ENCODE data around the gene RHEX.
"Not testable (repeated sequence)": the region's sequence is repeated elsewhere in the genome, so short reads cannot be mapped to it uniquely, and the experiment has no call there.

RHEX gene, protein sequence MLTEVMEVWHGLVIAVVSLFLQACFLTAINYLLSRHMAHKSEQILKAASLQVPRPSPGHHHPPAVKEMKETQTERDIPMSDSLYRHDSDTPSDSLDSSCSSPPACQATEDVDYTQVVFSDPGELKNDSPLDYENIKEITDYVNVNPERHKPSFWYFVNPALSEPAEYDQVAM

DNA sequence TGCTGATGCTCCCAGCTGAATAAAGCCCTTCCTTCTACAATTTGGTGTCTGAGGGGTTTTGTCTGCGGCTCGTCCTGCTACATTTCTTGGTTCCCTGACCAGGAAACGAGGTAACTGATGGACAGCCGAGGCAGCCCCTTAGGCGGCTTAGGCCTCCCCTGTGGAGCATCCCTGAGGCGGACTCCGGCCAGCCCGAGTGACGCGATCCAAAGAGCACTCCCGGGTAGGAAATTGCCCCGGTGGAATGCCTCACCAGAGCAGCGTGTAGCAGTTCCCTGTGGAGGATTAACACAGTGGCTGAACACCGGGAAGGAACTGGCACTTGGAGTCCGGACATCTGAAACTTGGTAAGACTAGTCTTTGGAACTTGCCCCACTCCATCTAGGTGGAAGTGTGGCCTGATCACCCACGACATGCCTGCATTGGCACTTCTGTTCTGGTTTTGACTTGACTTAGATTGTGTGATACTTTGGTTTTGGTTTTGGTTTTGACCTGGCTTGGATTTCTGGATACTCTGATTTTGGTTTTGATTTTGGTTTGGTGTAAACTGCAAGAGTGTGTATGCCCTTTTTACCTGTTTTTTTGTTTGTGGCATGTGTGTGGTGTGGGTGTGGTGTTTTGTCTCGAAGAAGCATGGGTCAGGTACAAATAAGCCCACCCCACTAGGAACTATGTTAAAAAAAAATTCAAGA, at the start of gene RHEX:
TSS of gene RHEX (plus strand) at position 255 of the 692 bp plus-strand sequence. CDS start 44,656 bp downstream, outside the sequence.
- not testable (repeated sequence) for DNase-seq (ENCODE audit: low read depth in 2 of 2, low spot score in 1 of 2)

DNA sequence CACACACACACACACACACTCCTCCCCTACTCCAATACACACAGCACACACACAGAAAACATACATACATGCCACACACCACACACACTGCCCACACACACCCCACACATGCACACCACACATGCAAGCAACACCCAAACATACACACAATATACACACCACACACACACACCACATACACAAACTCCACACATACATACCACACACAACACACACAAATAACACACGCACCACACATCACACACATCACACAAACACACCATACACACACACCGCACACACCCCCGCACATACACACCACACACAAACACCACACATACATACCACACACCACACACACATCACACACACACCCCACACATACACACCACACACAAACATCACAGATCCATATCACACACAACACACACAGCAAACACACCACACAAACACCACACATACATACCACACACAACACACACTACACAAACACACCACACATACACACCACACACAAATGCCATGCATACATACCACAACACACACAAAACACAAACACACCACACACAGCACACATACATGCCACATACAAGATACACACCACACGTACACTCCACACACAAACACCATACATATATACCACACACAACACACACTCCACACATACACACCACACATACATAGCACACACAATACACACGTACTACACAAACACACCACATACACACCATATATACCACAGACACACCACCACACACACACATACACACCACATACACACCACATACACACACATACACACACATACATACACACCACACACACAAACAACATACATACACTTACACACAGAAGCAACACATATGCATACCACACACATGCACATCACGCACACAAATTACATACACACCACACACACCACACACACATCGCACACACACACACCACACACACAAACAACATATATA, 48.8 kb upstream of the RHEX start:
- no peak for DNase-seq (ENCODE audit: low read depth in 2 of 2, low spot score in 1 of 2)

DNA sequence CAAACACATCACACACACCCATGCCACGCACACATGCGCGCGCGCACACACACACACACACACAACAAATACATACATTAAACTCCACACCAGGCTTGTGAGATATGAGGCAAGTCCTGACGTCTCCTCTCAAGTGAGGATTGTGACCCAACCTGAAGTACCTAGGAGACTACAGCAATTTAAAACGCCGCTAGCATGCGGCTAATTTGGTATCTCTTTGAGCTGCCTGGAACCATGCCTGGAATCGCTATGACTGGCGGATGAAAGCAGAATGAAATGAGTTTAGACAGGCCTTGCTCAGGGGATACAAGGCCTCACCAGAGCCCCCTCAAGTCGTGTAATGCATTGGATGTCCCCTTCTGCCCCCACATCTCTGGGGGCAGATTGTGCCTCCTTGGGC, 48.1 kb upstream of the RHEX start:
- no peak for DNase-seq (ENCODE audit: low read depth in 2 of 2, low spot score in 1 of 2)

DNA sequence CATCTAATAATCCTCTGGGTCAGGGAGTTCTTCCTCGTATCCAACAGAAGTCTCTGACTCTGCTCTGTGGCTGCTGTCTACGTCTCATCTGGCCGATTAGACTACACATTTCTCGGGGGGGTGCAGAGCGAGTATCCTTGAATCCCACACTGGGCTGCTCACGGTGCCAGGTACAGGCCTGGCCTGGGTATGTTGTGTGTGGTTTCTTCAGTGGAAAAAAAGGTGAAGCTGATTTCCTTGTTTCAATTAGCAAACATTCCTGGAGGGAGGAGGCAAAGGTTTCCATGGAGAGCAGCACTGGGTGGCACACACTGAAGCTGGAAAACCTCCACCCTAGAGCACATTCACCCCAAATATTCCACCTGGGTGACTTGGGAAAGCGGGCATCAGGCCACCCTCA, 47.7 kb upstream of the RHEX start:
- no peak for DNase-seq (ENCODE audit: low read depth in 2 of 2, low spot score in 1 of 2)

DNA sequence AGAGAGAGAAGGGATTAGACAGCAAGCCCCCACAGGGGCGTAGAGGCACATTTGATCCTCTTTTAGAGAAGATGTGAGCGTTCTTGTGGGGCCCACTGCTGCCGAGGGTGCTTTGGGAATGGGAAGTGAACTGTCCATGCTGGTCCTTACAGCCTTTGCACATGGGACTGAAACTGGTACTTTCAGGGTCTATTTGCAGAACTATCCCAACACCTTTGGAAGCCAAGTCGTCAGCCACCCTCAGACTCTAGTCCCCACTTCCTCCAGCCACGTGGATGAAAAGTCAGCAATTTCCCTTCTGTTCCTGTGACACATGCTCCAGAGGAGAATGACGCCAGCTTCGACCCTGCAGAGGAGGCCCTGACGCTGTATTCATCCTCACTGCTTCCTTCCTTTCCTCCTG, 47.2 kb upstream of the RHEX start:
- DNase-seq (ENCODE audit: low read depth in 2 of 2, low spot score in 1 of 2), result no peak

DNA sequence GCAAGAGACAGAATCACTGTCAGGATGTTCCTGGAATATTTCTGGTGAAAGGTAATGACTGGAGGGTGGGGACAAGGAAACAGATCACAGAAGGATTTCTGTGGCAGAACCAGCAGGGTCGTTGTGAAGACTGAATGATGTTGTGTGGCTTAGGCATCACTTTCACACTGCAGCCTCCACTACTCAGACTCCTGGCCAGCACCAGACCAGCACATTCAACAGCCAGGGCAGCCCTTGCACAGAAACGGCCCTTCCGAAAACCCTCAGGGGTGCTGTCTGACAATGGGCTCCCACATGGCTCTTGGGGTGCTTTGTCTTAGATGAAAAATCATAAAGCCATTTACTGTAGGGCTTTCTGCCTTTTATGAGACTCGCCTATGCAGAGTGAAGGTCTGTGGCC, 46.0 kb upstream of the RHEX start:
- DNase-seq (ENCODE audit: low read depth in 2 of 2, low spot score in 1 of 2), result no peak

DNA sequence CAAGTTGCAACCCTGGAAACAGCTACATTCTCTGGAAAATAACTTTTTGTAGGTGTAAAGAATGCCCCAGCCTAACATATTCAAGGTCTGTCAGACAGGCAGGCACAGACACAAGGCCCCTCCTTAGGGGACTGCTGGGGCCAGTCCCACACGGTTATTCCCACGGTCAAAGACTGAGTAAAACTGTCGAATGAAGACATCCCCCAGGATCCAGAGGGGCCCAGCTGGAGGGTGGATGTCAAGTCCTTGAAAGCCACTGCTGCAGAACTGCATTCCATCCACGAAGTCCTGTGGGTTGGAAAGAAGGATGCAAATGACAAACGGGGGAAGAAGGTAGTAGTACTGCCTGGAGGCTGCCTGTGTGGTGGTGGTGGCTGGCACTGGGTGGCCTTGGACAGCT, 42.9 kb upstream of the RHEX start:
- DNase-seq (ENCODE audit: low read depth in 2 of 2, low spot score in 1 of 2), result no peak

DNA sequence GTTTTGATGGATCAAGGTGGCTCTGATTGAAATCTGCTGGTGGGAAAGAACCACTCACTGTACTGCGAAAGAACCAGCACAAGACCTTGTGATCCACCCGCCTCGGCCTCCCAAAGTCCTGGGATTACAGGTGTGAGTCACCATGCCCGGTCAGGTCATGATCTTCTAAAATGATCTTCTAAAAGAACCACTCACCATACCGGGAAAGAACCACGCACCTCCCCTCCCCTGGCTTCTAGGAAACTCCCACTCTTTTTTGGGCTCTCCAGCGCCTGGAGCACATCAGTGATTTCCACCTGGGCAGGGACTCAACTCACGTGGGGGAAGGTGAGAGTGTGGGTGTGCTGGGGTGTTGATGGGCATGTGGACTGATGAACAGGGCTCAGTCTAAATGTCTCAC, 41.9 kb upstream of the RHEX start:
- DNase-seq (ENCODE audit: low read depth in 2 of 2, low spot score in 1 of 2), result no peak

DNA sequence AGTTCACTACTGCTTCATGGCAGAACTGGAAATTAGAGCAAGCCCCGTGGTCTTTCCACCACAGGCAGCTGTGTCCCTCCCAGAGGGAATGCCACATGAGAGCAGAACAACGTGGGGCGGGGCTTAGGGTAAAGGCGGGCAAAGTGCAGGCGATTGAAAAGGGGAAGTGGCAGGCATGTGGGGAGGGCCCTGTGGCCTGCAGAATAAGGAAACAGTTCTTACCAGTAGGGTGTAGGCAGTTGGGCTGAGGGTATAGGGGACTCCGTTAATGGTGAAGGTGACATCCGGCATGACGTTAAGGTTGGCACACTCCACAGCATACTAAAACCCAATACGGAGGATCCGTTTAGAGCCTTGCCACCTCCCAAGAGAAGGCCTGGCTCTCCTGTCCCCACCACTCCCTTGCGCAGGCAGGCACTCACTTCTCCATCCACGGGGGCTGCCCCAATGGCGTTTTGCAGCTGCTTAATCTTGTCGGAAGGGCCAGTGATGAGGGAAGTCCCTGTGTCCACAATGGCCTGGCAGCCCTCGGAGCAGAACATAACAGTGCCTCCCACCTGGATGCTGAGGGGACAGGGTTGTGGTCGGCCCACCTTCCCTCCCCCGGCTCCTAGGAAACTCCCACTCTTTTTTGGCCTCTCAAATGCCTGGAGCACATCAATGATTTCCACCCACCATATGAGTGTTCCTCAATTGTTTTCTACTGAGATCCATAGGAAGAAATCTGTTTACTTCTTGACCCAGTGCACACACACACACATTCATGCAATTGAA, 40.7 kb upstream of the RHEX start:
- DNase-seq (ENCODE audit: low read depth in 2 of 2, low spot score in 1 of 2), result peak in 1 of 2 donors; percentile 14

DNA sequence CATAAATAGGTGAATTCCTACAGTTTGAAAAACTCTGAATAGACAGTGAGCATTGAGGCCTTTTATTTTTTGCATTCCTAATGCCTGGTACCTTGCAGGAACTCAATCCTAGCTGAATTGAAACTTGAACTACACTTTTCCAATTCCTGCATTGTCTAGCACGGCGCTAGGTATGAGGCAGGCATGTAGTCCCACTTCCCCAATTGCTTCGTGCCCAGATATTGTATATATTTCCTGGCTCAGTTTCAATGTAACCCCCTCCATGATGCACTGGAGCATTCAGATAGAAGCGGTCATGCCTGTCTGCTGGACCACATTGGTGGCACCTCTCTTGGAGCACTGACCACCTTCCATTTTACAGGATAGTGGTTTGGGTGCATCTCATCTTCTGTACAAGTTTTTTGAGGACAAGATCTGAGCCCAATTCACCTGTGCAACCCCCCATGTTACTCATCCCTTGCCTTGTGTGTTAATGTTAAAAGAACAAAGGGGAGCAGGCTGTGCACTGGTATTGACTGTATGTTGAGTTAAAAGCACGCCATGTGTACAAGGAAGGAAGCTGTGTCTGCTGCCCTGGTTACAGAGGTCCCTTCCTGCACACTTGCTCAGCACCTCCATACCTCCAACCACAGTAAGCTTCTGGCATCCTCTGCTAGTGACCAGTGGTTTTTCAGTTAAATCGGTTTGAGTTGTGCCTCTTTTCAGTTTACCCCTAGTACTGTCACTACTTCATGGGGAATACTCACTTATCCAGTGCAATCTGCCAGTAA, 39.8 kb upstream of the RHEX start:
- DNase-seq (ENCODE audit: low read depth in 2 of 2, low spot score in 1 of 2), result no peak

DNA sequence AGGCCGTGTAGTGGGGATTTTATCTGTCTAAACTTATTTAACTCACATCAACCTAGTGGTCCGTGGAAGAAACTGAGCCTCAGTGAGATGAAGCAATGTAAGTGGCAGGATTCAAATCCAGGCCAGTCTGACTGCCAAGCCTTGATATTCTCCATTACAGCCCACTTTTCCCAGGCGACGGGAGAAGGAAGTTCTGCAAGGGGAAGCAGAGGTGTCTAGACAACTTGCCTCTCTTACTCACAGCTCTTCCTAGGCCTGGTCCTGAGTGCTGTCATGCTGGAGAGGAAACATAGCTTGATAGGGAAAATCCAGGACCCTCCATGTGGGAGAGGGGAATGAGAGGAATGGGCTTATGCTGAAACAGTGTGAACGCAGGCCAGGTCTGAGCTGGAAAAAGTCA, 38.4 kb upstream of the RHEX start:
- DNase-seq (ENCODE audit: low read depth in 2 of 2, low spot score in 1 of 2), result no peak

DNA sequence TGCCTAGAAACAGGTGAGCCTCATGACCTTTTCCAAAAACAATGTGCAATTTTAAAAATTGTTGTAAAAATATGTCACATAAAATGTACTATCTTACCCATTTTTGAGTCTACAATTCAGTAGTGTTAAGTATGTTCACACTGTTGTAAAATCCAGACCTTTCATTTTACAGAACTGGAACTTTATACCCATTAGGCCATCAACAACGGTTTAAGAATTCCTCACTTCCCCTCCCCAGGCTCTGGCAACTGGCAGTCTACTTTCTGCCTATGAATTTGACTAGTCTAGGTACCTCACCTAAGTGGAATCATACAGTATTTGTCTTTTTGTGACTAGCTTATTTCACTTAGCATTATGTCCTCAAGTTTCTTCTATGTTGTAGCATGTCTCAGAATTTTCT, 37.9 kb upstream of the RHEX start:
- DNase-seq (ENCODE audit: low read depth in 2 of 2, low spot score in 1 of 2), result no peak

DNA sequence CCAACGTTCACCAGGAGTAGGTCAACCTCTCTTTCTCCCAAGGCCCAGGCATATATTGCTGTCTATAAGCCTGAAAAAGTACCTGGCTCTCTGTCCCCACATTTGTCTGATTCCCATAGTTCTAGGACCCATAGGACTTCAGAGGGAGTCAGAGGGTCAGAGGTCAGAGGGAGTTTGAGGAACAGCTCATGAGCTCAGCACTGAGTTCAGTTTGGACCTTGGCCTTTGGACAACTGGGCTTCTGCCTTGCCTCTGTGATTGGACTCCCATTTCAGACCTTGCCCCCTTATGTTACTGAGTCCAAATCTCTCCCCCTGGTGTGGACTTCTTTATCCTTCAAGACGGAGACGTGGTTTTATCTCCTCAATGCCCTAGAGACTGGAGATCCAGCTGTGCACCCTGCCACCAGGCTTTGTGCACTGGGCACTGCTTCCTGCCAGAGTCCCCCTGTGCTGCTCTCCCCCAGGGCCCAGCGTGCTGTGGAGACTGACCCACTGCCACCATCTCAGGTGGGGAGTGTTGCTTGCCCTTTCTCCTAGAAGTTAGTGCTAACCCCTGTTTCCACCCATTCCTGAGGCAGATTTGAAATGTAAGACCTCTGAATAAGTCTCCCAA, 32.5 kb upstream of the RHEX start:
- DNase-seq (ENCODE audit: low read depth in 2 of 2, low spot score in 1 of 2), result no peak

DNA sequence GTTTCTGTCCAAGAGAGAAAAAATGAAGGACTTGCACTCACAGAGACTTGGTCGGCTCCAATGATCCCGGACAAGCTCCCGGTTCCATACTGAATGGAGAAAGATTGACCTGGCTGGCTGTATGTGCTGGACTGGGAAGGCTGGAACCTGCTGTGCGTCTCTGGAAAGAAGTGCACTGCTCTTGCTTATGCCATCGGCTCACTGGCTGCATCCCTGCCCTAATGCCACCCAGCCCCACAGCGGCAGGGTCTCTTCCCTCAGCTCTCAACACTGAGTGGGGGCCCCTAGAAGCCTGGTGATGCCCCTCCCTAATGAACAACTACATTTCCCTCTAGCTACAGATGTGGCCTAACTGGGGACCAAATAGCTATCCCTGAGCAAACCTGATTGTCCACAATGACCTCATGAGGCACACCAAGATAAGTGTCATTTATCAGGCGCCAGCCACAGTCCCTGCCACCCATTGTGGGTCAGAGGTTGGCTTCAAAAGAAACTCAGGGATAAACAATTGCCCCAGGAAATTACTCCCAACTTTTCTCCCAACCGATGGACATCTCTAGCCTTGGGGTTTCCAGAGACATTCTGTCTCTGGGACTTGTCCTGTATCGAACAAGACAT, 31.9 kb upstream of the RHEX start:
- no peak for DNase-seq (ENCODE audit: low read depth in 2 of 2, low spot score in 1 of 2)

DNA sequence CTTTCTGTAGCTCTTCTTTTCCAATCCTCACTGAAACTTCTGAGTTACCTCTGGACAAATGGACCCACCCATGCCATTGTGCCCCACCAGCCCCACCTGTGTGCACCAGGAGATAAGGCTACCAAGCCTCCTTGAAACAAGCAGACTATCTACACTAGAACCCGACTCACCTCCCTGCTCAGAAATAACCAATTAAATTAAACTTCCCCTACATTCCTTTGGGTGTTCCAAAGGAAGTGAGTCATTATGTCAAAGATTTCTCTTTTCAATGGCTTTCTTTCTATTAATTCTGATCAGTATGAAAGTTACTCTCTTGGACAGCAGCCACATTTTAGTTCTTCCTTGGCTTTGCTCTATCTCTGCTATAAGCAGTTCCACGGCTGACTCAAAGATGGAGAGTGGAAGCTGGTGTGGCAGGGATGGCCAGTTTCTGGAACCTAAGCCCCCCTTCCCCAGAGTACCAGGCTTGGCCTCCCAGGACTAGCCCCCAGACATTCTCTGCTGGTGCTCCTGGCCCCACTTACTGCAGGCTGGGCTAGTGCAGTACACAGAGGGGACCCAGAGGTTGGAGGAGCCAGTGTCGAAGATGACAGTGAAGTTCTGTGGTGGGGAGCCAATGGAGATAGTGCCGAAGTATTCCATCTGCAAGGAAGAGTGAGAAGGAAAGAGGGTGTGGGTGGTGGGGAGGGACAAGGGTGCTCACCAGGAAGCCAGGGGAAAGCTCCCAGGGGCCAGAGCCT, 31.2 kb upstream of the RHEX start:
- DNase-seq (ENCODE audit: low read depth in 2 of 2, low spot score in 1 of 2), result no peak

DNA sequence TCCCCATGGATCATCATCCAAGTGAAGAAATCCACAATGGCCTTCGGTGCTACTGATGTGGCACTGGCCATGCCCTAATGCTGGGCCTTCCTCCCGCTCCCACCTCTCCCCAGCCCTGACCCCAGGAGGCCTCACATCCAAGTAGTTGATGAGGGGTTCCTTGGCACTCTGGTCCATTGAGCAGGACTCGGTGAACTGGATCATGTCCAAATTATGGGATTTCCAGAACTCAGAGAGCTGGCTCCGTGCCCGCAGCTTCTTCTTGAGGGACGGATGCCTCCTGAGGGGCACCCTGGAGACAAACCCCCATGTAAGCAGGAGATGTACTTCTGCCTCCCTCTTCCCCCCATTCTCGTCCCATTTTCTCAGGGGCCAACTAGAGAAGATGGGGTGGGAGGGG, 30.2 kb upstream of the RHEX start:
- no peak for DNase-seq (ENCODE audit: low read depth in 2 of 2, low spot score in 1 of 2)

DNA sequence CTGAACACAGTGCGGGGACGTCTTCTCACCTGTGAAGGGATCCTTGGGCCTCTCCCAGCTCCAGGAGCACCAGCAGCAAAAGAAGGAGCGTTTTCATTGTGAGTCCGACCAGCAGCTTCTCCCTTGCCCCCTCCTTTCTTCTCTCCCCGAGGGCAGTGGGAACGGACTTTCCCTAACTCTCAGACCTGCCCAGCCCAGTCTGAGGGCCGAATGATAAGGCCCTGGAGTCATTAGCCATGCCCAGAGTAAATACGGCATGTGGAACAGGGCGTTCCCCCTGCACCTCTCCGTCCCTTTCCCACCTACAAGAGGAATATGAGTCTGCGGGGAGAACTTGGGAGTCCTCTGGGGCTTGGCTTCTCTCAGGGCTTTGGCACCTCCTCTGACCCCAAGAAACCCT, 29.3 kb upstream of the RHEX start, which contains the start of gene CTSE:
TSS of gene CTSE (minus strand) at position 201 of the 400 bp plus-strand sequence. CDS start at position 97, 104 bp downstream.
- no peak for DNase-seq (ENCODE audit: low read depth in 2 of 2, low spot score in 1 of 2)

DNA sequence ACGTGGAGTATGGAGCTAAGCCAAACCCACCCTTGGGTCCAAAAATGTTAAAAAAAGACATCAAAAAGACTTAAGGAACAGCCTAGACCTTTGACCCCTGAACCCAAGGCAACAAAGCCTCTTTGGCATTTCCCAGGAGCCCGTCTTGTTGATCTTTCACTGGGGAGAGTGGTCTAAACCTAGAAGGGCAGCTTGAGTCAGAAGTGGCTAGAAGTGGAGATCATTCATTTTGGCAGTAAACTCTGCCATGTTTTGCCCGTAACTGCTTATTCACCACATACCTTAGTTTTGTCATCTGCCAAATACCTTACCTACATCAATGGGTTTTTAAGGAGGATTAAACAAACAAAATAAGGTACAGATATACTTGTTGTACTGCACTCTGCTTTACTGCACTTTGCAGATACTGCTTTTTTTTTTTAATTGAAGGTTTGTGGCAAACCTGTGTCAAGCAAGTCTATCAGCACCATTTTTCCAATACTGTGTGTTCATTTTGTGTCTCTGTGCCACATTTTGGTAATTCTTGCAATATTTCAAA, 27.6 kb upstream of the RHEX start:
- DNase-seq (ENCODE audit: low read depth in 2 of 2, low spot score in 1 of 2), result no peak

DNA sequence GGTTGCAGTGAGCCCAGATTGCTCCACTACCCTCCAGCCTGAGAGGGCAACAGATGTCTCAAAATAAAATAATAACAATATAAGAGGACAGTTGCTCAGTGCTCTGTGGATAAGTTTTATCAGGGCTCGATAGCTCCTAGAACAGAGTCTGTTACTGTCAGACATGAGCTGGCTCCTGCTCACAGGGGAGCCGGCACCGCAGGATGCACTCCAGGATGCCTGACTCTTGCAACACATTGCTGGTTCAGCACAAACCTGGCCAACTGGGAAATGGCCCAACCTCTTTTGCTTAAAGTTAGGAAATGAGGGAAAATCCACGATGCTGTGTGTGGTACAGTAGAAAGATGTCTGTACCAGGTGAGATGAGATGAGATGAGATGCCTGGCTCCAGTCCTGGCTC, 23.5 kb upstream of the RHEX start:
- DNase-seq (ENCODE audit: low read depth in 2 of 2, low spot score in 1 of 2), result no peak
